Stimulated activated CD4-positive, alpha-beta T cell treated with anti-CD3 and anti-CD28 coated beads, Interleukin-1b, Interleukin-23, amount 100 ng/mL, for 4 hours (primary cell): ENCODE measurements around the gene FOXP1.

Experiments used
- DNase-seq, 2 donors: peaks; one replicate each; pipeline ENCODE4 v3.0.0-alpha.2; 2020; ENCODE audit warnings: low read depth in 2 of 2

FOXP1 gene

DNA sequence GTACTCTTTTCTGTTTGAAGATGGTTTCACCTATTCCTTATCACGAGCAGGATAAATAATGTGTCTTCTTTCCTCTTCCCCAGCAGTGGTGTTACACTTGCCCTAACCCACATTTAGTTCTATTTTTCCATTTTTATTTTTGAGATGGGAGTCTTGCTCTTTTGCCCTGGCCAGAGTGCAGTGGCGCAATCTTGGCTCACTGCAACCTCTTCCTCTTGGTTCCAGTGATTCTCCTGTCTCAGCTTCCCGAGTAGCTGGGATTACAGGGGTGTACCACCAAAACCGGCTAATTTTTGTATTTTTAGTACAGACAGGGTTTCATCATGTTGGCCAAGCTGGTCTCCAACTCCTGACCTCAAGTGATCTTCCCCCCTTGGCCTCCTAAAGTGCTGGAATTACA, 372.4 kb downstream of the FOXP1 start:
- no peak for DNase-seq

GRCh38 chr3:71210257-71211007, 373.1 kb downstream of the FOXP1 start:
- no peak for DNase-seq

- no peak for DNase-seq
Measured at GRCh38 chr3:71208211-71209095, 375.1 kb downstream of the FOXP1 start.

GRCh38 chr3:71207632-71208031, 375.9 kb downstream of the FOXP1 start:
- DNase-seq = no peak

GRCh38 chr3:71206305-71207165, 377.0 kb downstream of the FOXP1 start:
- DNase-seq = no peak

DNA sequence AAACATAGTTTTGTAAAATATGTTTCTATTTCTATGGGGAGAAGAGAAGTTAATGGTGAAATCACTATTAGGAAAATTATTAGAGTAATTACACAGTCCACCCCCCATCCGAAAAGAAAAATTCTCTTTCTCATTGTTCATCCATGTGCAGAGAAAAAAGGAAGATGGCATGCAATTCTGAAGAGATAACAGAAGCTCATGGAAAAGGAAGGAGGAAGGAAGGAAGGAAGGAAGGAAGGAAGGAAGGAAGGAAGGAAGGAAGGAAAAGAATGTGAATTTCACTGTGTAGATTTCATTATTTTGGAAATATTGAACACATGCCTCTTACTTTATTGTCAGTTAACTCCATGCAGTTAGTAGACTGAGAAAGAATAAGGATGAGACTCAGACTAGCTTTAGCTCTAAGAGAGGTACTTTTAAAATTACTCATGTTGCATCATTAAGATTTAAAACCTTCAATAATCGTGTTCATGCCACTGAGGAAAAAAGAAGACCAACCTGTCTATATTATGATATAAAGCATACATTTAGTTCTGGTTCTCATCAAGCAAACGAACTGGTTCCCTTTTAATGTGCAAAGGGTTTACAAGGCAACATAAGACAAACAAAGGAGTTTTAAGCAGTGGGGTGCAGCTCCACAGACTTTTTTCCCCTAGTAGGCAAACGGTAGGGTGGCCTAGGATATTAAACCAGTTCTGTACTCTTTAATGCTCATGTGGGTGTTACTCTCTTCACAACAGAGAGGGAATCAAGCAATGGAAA, 379.6 kb downstream of the FOXP1 start:
- no peak for DNase-seq

- DNase-seq = no peak
Measured at GRCh38 chr3:71202848-71203533, 380.5 kb downstream of the FOXP1 start.

- no peak for DNase-seq
Measured at GRCh38 chr3:71201939-71202338, 381.6 kb downstream of the FOXP1 start.

DNA sequence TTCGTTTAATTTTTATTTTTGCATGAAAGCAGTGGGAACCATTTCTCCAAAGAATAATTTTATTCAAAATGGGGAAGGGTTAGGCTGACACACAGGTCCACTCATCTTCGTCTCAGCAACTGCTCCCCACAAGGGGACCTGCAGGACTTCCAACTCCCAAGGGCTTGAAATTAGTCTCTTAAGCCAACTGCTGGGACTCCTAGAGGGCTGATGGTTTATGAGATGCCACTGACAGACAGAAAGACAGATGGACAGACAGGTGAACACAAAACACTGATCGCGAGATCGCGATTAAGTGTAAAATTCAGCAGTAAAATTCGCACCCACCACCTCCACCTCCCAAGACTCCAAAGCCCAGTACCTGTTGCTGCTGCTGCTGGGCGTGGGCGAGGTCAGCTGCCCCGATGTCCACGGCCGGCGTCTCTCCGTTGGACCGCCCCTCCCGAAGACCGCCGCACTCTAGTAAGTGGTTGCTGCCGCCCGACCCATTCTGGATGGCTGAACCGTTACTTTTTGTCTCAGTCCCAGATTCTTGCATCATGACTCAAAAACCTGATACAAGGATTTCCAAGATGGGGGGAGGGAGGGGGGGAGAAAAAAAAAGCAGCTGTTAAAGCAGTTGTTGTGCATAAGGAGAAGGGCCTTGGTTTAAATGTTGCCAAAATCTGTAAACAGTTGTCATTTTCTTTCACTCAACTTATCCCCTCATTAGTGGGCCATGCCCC, 385.5 kb downstream of the FOXP1 start:
- no peak for DNase-seq

- no peak for DNase-seq
Measured at GRCh38 chr3:71195492-71195891, 388.0 kb downstream of the FOXP1 start.

DNA sequence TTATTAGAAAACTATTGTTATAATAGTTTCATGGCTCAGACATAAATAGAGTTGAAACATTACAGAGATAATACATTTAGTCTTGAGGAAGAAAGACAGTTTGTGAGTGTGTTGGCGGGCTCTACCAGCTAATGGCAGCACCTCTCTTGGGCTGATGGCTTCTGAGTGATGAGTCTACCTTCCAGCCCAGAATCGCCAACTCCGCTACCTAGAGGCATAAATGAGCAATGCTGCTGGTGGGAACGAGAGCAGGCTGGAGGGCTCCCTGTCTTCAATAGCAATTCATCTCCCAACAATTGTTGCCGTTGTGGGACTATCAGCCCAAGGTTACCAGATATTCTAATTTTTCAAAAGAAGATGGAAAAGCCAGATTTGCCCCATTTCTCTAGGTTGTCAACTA, 388.7 kb downstream of the FOXP1 start:
- no peak for DNase-seq

GRCh38 chr3:71191031-71191482, 392.5 kb downstream of the FOXP1 start:
- DNase-seq = no peak

DNA sequence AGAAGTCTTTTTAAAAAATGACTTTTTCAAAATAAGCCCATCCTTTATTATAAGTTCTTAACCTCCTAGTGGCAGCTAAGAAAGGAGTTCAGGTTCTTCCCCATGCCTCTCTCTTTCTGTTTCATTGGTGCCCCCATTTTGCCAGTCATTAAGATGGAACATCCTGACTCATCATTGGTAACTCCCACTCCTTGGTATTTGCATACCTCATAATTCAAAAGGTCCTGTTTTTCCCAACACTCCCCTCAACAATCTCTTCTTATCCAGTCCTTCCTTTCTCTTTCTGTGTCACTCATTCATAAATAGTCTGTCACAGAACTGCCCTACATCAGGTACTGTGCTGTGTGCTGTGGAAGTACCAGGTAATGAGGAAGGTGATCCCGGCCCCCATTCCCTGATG, 394.0 kb downstream of the FOXP1 start:
- DNase-seq = no peak

- DNase-seq = no peak
Measured at GRCh38 chr3:71187715-71188114, 395.8 kb downstream of the FOXP1 start.

- no peak for DNase-seq
Measured at GRCh38 chr3:71186801-71187200, 396.7 kb downstream of the FOXP1 start.

- DNase-seq = peak in 1 of 2 donors; percentile 35
Measured at GRCh38 chr3:71185733-71186455, 397.6 kb downstream of the FOXP1 start.

- no peak for DNase-seq
Measured at GRCh38 chr3:71184252-71184651, 399.3 kb downstream of the FOXP1 start.

GRCh38 chr3:71183549-71183948, 400.0 kb downstream of the FOXP1 start:
- DNase-seq = no peak

DNA sequence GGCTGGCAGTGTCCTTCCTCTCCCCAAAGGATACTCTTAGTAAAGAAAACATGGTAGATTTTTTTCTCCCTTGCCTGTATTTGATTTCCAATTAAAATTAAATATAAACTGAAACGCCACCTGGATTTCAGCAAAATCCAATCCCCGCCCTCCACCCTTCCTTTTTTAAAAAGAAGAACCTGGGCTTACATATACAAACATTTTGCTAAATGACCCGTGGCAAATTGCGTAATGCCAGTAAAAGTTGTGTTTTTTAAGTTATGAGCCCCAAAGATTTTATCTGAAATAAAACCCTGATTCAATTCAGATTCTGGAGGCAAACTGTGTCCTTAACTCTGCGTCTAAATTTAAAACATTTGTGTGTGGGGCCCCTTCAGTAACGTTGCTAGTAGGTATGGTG, 403.0 kb downstream of the FOXP1 start:
- no peak for DNase-seq
